HEK293T (cell line): ENCODE measurements around the gene FOXO1.

Experiments
- ARNT ChIP-seq: fragments of 450-650 bp; IDR thresholded peaks from 2 replicates; pipeline ENCODE4 v1.6.1; 2017; ENCODE audit warnings: mild to moderate bottlenecking
- HDGF ChIP-seq: fragments of 450-650 bp; IDR thresholded peaks from 2 replicates; pipeline ENCODE4 v1.6.1; 2017; ENCODE audit warnings: antibody characterized with exemption, borderline replicate concordance

DNA sequence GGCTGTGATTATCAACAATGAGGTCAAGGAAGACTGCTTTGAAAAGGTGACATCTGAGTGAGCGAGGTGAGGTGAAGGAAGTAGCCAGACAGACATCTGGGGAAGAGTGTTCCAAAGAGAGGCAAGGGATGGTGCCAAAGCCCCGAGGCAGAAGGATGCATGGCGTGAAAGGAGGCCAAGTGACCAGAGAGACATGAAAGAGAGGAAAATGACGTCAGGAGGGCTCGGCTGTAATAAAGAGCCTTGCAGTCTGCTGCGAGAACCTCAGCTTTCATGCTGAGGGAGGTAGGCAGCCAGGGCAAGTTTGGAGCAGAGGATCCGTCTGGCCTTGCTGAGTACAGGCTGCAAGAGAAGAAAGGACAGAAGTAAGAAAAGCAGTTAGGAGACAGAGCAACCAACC lies 50.8 kb downstream of the FOXO1 start:
- no peak for TF ChIP-seq HDGF
- TF ChIP-seq ARNT: no peak
